KG1 (cell line): ENCODE results near the gene KRTAP5-5.
"Not testable (repeated sequence)": the region's sequence is repeated elsewhere in the genome, so short reads cannot be mapped to it uniquely, and the experiment has no call there.

Source experiments
- DNase-seq: peaks from one replicate; lab custom pipeline; 2025; lab: John Stamatoyannopoulos, UW

Gene KRTAP5-5

DNA sequence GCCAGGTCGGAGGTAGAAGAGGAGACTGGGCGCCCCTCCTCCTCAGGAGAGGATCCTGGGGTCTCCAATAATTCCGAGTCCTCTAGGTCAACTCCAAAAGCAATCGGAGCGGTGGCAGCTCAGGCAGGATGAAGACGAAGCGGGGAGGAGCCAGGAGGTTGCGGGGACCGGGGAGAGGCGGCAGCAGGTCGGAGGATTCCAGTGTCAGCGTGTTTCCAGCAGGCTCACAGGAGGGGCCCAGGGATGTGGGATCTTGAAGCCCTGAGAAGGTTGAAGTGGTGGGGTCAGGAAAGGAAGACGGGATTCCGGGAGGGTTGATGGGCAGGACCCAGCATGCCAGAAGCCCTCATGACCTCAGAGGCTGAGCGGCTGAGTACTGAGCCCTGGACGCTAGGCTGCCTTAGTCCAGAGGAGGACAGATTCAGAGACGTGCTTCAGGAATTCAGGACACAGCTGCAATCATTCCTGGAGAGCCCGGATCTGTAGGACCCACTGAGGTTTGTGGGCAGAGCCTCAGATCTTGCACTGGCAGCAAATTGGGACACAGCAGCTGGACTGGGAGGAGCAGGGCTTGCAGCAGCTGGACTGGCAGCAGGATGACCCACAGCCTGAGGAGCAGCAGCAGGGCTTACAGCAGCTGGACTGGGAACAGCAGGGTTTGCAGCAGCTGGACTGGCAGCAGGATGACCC lies 22.3 kb upstream of the KRTAP5-5 start:
- DNase-seq: not testable (repeated sequence)

DNA sequence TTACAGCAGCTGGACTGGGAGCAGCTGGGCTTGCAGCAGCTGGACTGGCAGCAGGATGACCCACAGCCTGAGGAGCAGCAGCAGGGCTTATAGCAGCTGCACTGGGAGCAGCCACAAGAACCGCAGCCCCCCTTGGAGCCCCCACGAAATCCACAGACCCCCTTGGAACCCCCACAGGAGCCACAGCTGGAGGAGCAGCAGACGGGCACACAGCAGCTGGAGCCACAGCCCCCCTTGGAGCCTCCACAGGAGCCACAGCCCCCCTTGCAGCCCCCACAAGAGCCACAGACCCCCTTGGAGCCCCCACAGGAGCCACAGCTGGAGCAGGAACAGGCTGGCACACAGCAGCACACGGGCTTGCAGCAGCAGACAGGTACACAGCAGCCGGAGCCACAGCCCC lies 21.7 kb upstream of the KRTAP5-5 start:
- DNase-seq: not testable (repeated sequence)

DNA sequence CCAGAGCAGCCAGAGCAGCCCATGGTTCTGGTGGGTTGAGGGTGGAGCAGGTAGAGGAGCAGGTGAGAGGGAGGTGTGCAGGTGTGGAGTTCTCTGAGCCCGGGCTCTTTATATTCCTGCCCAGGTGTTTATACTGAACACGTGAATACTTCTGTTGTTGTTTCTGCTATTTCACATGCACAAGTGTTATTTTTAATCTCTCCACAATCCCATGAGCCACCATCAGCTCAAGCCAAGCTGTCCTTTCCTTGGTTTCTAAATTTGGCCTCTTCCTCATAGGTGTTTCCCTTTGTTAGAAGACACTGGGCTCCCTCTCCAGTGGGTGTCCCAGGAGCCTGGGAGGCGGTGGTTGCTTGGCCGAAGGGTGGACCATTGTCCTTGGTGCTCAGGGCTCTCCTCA lies 21.2 kb upstream of the KRTAP5-5 start, which contains the start of gene KRTAP5-3:
KRTAP5-3 (minus strand) TSS at position 101 of the 400 bp plus-strand sequence; CDS start at position 23, 78 bp downstream.
- DNase-seq: no peak

DNA sequence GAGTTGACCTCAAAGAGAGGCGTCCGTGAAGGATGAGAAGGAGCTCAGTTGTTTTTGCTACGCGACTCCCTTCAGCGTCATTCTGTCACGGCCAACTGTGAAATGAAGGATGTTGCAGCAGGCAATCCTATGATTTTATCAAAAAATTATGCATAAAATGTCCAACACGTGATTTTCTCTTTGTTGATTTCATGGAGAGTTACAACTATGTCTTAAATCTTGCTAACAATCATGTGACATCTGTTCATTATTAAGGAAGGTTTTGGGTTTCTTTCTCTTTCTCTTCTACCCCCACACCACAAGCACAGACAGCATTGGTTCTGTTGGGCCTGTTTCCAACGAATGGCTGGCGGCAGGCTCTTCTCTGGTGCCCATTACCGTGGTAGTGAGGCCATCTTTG lies 11.3 kb upstream of the KRTAP5-5 start:
- no peak for DNase-seq

DNA sequence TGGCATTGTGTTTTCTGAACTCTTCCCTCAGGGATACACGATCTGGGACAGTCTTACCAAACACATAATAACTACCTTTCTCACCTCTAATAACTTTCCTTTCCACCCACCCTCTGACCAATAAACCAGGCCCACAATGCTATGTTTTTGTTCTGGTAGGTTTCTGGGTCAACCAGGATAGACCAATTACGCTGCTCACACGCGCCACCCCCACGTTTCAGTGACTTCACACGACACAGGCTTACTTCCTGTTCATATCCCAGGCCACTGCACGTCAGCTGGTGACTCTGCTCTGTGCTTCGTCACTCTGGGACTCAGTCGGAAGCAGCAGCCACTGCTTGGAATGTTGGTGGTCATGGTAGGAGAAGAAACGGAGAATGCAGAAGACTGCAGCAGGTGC lies 10.1 kb upstream of the KRTAP5-5 start:
- no peak for DNase-seq

DNA sequence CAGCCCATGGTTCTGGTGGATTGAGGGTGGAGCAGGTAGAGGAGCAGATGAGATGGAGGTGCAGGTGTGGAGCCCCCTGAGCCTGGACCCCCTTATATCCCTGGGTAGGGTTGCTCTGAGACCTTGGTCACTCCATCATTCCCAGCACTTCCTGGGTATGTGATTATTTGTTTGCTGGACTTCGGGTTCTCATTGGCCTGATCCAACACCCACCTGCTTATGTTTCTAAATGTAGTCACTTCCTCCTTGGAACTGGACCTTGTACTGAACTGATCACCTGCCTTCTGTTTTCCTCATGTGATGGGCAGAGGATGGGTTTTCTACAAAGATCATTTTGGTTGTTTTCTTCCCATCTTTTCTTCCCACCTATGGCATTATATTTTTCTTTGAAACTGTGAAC lies 7.5 kb upstream of the KRTAP5-5 start, which contains the start of gene KRTAP5-4:
KRTAP5-4 (minus strand) TSS at position 53 of the 400 bp plus-strand sequence; CDS start at position 8, 45 bp downstream.
- DNase-seq: no peak

DNA sequence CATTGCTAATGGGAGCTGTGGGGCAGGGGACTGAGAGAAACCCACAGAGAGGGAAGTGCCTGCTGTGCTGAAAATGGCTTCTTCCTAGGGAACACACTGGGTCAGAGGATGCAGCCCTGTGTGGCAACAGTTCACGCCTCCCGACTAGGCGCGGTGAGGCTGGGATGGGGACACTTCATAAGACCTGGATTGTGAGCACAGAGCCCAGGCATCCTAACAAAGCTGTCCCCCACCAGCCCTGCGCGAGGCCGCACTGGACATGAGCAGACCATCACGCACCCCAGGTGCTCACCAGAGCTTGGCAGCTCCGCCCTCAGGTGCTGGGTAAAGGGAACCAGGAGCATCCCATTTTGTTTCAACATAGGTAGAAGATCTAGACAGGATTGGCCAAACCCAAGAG lies 5.9 kb upstream of the KRTAP5-5 start:
- no peak for DNase-seq

DNA sequence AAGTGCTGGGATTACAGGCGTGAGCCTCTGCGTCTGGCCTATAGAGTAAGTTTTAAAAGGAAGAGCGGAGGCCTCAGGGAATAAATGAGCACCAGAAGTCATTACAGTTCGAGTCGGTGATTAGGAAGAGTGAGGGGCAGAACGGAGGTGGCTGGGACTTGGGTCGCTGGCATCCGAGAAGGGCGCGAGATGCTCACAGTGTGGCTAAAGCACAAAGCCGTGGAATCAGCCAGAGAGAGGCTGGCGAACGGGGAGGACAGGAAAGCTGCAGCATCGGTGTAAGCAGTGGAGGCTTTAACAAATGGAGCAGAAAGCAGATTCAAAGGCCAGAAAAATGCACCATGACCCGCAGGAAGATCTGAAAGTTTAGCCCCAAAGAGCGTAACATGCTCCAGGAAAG lies 5.0 kb upstream of the KRTAP5-5 start:
- DNase-seq: no peak

DNA sequence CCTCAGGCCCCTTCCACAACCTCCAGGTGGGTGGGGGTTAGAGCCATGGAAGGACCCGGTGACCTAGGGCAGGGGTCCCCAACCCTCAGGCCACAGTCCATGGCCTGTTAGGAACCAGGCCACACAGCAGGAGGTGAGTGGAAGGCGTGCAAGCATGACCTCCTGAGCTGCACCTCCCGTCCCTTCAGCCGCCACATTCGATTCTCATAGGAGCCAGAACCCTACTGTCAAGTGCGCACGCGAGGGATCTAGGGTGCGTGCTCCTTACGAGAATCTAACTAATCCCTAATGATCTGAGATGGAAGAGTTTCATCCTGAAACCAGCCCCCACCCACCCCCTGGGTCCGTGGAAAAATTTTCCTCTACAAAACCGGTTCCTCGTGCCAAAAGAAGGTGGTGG lies 4.0 kb upstream of the KRTAP5-5 start:
- no peak for DNase-seq

DNA sequence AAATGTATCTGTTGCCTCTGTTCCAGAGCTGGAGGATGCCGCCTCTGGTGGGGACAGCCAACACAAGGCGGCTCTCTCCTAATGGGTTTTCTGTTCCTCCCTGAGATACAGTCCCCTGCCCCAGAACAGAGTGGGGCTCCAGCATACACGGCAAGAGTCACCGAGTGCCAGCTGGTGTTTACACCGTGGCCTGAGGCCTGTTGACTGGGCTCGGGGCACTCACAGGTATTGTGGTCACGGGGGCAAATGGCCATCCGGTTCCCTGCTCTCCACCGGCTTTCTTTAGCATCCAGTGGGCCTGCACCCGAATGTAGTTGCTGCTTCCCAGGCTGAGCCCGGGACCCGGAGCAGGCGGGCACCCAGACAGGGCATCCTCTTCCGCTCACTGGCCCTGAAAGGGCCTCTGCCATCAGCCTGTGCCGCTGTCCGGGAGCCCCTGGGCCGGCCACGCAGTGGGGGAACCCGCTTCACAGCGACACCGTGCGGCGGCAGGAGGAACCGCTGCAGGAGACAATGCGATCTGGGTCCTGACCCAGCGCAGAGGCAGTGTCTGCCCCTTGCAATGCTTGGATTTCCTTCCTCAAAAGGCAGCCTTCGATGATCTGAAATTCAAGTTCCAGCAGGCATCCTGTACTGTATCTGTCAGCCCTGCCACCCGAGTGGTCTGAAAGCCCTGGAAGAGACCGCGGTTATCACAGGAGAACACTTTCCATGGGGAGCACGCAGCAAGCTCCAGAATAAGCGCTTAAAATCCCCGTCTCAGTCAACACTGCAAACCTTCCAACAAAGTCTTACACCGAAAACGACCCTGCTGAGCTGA lies 859 bp upstream of the KRTAP5-5 start:
- DNase-seq: no peak

DNA sequence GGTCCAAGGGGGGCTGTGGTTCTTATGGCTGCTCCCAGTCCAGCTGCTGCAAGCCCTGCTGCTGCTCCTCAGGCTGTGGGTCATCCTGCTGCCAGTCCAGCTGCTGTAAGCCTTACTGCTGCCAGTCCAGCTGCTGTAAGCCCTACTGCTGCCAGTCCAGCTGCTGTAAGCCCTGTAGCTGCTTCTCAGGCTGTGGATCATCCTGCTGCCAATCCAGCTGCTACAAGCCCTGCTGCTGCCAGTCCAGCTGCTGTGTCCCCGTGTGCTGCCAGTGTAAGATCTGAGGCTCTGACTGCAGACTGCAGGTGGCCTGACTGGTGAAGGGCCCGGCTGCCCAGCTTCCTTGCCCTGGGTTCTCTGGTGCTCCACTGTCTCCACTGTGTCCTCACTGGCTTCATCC lies 696 bp downstream of the KRTAP5-5 start:
- no peak for DNase-seq

DNA sequence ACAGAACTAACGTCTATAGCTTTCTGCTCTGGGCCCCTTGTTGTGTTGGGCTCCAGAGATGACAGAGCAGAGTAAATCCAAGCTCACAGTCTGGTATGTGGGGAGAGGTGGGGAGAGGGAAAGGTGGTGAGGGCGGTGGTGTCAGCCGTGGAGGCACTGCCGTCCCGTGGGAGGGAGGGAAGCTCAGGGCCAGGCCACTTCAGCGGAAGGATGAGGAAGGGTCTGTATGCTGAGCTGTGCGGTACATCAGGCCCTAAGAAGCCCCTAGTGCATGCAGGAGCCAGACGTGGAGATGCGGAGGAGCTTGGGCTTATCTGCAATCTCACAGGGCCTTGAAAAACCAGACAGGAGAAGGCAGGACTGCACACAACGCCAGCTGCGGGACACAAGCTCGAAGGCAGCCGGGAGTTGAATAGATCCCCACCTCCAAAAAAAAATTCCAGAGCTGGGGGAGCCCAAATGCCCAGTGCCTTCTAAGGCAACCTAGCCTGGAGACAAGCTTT lies 1.5 kb downstream of the KRTAP5-5 start:
- DNase-seq: no peak

DNA sequence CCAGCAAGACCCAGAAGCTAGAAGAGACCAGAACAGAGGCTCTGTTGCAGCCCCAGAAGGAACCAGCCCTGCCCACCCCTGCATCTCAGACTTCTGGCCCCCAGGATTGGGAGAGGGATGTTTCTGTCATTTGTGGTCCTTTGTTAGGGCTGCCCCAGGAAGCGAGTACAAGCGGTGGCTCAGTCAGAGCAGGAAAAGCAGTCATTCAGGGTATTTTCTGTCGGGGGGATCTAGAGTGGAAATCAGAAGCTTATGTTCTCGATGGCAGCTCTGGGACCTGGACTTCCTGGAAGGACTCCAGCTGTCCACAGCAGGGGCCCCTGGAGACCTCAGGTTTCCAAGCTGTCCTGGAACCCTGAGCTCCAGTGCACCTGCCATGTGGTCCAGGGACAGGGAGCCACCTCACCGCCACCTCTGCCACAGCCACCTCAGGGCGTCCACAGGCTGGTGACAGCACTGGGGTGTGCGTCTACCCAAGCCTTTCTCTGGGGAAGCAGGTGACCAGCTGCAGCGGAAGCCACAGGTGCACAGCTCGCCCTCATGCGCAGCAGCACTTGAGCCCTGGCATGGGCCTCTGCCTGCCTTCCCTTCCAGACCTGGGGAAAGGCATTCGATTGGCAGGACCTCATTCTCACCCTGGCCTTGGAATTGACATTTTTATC lies 2.6 kb downstream of the KRTAP5-5 start:
- no peak for DNase-seq

DNA sequence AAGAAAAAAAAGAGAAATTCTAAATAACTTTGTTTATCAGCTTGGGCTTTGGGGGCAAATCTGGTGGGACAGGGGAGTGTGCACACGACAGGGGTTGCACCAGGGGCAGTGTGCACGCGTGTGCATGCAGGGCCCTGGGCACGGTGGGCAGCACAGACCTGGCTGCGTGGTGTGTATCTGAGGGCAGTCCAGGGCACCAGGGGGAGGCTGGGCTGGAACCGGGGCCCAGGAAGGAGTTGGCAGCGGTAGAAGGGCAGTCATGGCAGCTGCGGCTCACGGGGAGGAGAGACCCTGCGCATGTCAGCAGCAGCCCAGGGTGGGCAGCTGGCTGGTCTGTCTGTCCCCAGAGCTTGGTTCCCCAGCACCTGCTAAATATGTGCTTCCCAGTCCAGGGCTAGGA lies 4.3 kb downstream of the KRTAP5-5 start:
- no peak for DNase-seq

DNA sequence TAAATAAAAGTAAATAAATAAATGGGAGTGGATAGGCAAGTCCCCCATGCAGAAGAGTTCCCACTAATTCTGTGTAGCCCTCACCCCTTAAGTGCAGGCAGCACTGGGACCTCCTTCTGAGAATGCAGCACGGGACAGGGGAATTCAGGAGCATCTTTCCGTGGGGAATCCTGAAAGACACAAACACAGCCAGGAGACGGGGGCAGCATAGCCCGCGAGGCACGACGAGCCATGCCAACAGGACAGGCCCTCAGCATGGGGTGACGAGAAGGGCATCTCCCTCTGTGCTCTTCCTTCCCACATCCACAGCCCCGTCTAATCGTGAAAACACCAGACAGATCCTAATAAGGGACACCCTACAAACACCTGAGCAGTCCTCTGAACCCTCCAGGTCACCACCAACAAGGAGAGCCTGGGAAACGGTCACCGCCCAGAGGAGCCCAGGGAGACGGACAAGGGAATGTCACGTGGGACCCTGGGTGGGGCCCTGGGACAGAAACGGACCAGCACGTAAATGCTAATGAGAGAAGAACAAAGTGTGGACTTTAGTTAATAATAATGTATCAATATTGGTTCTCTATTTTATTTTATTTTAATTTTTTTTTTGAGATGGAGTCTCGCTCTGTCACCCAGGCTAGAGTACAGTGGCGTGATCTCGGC lies 6.8 kb downstream of the KRTAP5-5 start:
- no peak for DNase-seq

DNA sequence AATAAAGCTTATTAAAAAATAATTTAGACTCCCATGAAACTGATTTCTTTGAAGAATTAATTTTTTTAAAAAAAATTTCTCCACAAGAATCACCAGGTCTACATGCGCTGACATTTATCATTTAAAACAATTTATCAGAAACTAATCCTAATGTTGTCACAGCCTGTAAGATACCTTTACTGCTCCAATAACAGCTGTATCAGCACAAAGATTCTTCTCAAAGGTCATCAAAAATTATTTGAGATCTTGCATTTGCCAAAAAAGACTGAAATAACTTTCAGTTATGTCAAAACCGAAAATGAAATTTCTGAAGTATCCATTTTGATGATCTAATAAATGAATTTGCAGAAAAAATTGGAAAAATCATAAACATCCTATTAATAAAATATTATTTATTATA lies 8.1 kb downstream of the KRTAP5-5 start:
- no peak for DNase-seq

DNA sequence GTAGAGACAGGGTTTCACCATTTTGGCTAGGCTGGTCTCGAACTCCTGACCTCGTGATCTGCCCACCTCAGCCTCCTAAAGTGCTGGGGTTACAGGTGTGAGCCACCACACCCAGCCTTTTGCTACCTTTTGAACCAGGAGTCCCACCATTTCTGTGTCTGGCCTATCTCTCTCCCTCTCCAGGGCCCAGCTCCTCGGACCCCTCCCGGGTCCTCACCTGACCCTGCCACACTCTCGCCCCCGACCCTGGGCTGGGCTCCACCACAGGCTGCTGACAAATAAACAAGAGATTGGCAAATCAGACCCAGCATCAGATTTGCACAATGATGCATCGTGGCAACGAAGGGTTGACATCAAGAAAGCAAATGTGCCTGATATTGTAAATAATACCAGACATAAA lies 8.8 kb downstream of the KRTAP5-5 start:
- DNase-seq: no peak

DNA sequence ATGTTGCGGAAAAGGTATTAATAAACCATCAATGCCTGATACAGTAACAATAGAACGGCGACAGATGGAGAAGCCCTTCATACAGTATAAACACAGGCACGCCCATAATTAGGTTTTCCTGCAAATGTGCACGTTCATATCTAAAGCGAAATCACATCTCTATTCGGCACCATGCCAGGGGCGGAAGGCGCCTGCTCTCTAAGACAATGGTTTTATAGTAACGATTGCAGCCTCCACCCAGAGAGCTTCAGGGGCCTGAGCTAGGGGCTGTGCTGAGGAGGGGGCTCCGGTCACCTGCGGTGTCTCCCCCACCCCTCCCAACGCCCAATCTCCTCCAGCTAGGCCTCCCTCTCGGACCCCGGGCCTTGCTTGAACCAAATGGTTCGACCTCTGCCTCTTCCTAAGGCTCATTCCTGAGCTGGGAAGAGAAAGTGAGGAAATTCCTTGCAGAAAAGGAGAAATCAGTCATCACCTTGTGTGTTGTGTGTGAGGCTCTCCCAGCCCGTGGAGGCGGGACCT lies 9.6 kb downstream of the KRTAP5-5 start:
- DNase-seq: no peak

DNA sequence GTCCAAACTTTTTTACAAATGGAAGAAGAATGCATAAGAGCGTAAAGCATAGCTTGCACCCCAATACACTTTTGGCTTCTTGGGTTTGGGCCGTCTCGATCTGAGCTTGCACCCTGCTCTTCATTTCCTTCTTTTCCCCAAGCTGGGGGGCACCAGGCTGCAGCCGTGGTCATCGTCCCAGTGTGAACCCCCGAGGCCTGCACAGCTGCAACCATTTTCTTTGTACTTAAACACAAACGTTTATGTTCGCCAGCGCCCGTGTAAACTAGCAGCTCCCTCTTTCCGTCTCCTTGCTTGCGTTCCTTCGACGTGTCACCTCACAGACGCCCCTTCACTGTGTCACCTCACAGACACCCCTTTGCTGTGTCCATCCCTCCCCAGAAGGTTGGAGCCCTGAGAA lies 10.1 kb downstream of the KRTAP5-5 start:
- no peak for DNase-seq

DNA sequence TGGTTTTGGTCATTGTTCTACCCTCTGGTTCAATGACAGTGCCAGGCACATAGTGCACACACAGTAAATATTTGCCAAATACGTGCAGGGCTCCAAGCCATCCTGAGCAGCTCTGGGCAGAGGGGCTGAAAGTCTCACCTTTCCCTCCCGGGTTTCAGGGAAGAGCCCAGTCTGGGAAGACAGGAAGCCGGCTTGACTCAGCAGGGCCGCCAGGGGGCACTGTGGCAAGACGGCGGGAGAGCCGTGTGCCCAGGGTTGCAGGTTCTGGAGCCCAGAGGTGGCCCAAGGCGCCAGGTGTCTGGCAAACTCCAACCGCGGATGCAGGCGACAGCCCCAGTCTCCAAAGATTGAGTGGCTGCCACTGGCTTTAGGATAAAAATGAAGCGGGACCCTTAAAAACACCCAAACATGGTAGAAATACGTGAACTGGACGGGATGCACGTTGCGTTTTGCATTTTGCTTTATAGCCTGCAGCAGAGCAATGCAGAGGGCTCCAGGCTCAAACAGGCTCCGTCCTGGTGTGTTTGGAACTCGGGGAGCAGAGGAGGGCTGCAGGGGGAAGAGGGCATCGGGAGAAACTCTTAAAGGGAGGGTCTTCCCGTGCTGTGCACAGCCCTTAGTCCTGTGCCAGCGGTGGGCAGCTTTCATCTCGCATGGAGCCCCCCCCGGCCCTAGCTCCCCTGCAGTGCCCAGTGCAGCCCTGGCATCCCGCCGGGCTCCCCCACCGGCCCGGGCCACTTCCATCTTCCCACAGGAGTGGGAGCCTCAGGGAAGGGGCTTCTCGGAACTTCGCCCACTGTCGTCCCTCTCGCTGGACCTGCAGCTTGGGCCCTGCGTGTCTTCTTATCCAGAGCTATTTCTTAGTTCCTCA lies 10.7 kb downstream of the KRTAP5-5 start:
- DNase-seq: no peak

DNA sequence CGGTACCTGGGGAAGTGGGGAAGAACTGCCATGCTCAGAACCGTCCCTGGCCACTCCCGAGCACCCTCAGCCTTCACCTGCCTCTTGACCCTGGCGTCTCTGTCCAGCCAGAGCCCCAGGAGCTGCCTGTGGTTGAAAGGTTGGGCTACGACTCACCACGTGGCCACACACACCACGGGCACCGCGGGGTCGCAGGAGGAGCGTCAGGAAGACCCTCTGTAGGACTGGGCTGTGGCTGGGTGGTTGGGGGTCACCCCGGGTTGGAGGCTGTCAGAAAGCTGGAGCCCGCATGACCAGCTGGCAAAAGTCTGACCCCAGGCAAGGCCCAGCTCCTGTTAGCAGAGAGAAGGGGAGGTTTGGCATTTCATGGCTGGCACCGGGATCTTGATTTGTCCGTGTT lies 11.5 kb downstream of the KRTAP5-5 start:
- DNase-seq: no peak
